ES-I3 (cell line): Measurements from ENCODE around the gene CTIF.

ENCODE experiments used
- H3K36me3 ChIP-seq: 2 replicates; pipeline ENCODE4 v1.6.1; 2013; ENCODE audit warnings: mild to moderate bottlenecking, low read length, control low read depth, moderate library complexity; ENCODE audit not compliant: insufficient read depth
- H3K4me1 ChIP-seq: 2 replicates; pipeline ENCODE4 v1.6.1; 2013; ENCODE audit warnings: mild to moderate bottlenecking, control low read depth, low read length; ENCODE audit not compliant: insufficient read depth
- H3K9ac ChIP-seq: 2 replicates; pipeline ENCODE4 v1.6.1; 2013; ENCODE audit warnings: low read depth, mild to moderate bottlenecking, low read length, moderate library complexity
- H3K9me3 ChIP-seq: 2 replicates; pipeline ENCODE4 v1.6.1; 2013; ENCODE audit warnings: mild to moderate bottlenecking, low read length, moderate library complexity; ENCODE audit not compliant: control insufficient read depth, insufficient read depth

The CTIF gene

GRCh38 chr18:48525671-48526070 is 13.2 kb upstream of the CTIF start:
- Histone ChIP-seq H3K4me1 (peaks cover 3% of the 10 kb centered on the region; the same call in 1 of the 2 replicates), H3K36me3 (no peaks in the 10 kb centered on the region), H3K9ac (no peak overlapping the region), H3K9me3 (no peaks in the 10 kb centered on the region)

GRCh38 chr18:48527461-48527860 is 11.4 kb upstream of the CTIF start:
- Histone ChIP-seq H3K9me3 (no peaks in the 10 kb centered on the region), H3K4me1 (peaks cover 3% of the 10 kb centered on the region), H3K36me3 (no peaks in the 10 kb centered on the region), H3K9ac (no peak overlapping the region)

- Histone ChIP-seq H3K9me3 (no peaks in the 10 kb centered on the region), H3K9ac (no peak overlapping the region), H3K4me1 (peaks cover 3% of the 10 kb centered on the region), H3K36me3 (no peaks in the 10 kb centered on the region)
Observed at GRCh38 chr18:48528861-48529260, 10.0 kb upstream of the CTIF start.

GRCh38 chr18:48529796-48530195 is 9.0 kb upstream of the CTIF start:
- Histone ChIP-seq H3K9me3 (no peaks in the 10 kb centered on the region), H3K36me3 (no peaks in the 10 kb centered on the region), H3K4me1 (peaks cover 3% of the 10 kb centered on the region), H3K9ac (no peak overlapping the region)

DNA sequence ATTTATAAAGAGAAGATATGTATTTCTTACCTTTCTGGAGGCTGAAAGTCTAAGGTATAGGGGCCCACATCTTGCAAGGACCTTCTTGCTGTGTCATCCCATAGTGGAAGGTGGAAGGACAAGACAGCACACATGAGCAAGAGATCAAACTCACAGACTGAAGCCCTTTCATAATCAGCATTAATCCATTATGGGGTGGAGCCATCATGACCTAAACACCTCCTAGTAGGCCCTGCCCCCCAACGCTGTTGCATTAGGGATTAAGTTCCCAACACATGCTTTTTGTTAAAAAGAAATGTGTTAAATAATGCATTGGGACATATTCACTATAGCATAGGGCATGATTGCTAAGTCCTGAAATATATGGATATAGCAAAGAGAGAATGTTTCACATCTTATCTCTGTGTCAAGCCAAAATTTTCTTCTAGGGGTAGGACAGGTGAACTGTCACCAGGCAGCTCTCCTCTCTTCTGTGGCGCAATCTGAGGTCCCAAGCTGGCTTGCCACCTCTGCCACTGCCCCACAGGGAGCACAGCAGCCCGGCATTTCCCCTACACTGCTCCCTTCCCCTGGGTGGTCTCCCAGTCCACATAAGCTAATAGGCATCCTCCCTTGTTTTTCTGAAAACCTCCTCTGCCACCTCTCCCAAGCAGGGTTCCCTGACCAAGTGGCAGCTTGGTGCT is 8.3 kb upstream of the CTIF start:
- Histone ChIP-seq H3K9me3 (no peaks in the 10 kb centered on the region), H3K9ac (no peak overlapping the region), H3K36me3 (no peaks in the 10 kb centered on the region), H3K4me1 (peaks cover 3% of the 10 kb centered on the region)

- Histone ChIP-seq H3K36me3 (no peaks in the 10 kb centered on the region), H3K4me1 (peaks cover 3% of the 10 kb centered on the region), H3K9me3 (no peaks in the 10 kb centered on the region), H3K9ac (no peak overlapping the region)
Observed at GRCh38 chr18:48531082-48531403, 7.8 kb upstream of the CTIF start.

- Histone ChIP-seq H3K9ac (no peak overlapping the region), H3K9me3 (no peaks in the 10 kb centered on the region), H3K36me3 (no peaks in the 10 kb centered on the region), H3K4me1 (peaks cover 3% of the 10 kb centered on the region)
Observed at GRCh38 chr18:48531908-48532307, 6.9 kb upstream of the CTIF start.

GRCh38 chr18:48533340-48534070 is 5.3 kb upstream of the CTIF start:
- Histone ChIP-seq H3K4me1 (peaks cover 6% of the 10 kb centered on the region), H3K36me3 (no peaks in the 10 kb centered on the region), H3K9me3 (no peaks in the 10 kb centered on the region), H3K9ac (no peak overlapping the region)

DNA sequence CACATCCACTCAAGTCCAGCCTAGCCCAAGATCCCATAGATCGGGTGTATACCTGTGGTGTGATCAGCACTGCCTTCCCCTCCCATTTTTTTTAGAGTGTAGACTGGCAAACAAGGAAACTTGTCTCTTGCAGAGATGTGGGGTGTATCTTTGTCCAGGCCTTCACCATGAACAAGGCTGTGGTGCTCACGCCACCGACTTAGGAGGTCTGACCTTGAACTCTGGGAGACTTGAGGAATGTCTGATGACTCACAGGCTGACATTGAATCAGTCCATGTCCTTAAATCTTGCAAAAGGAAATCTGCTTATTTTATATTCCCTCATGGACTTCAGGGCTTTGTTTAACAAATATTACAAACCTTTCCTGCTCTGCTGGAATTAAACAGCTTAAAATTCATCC is 4.5 kb upstream of the CTIF start:
- Histone ChIP-seq H3K36me3 (no peaks in the 10 kb centered on the region), H3K9me3 (no peaks in the 10 kb centered on the region), H3K4me1 (peaks cover 6% of the 10 kb centered on the region), H3K9ac (no peak overlapping the region)

DNA sequence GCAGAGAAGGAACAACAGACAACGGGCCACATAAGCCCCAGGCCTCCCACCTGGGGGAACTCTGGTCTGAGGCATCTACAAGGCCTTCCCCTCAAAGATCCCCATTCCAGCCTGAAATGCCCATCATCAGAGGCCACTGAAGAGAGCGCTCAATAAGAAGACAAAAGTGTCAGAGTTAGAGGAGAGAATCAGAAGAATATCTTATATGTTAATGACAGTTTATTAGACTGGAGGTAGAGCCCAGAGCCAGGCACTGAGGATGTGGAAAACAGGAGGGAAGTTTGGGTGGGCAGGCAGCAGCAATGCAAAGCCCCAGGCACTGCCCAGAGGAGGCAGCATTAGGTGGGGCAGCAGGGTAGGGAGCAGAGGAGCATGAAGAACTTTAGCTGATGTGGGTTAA is 2.9 kb upstream of the CTIF start:
- no peaks in the 10 kb centered on the region for H3K36me3 ChIP-seq
- H3K4me1 ChIP-seq: peaks cover 3% of the 10 kb centered on the region; the same call in 1 of the 2 replicates
- H3K9ac ChIP-seq: no peak overlapping the region
- H3K9me3 ChIP-seq: no peaks in the 10 kb centered on the region

- Histone ChIP-seq H3K36me3 (no peaks in the 10 kb centered on the region), H3K9me3 (no peaks in the 10 kb centered on the region), H3K9ac (no peak overlapping the region), H3K4me1 (peaks cover 5% of the 10 kb centered on the region; the same call in 1 of the 2 replicates)
Observed at GRCh38 chr18:48536516-48536915, 2.3 kb upstream of the CTIF start.

GRCh38 chr18:48539406-48540250 is 797 bp downstream of the CTIF start:
- H3K9ac ChIP-seq: peak overlapping the region; percentile 85
- H3K36me3 ChIP-seq: no peaks in the 10 kb centered on the region
- H3K4me1 ChIP-seq: peaks cover 32% of the 10 kb centered on the region
- H3K9me3 ChIP-seq: no peaks in the 10 kb centered on the region

DNA sequence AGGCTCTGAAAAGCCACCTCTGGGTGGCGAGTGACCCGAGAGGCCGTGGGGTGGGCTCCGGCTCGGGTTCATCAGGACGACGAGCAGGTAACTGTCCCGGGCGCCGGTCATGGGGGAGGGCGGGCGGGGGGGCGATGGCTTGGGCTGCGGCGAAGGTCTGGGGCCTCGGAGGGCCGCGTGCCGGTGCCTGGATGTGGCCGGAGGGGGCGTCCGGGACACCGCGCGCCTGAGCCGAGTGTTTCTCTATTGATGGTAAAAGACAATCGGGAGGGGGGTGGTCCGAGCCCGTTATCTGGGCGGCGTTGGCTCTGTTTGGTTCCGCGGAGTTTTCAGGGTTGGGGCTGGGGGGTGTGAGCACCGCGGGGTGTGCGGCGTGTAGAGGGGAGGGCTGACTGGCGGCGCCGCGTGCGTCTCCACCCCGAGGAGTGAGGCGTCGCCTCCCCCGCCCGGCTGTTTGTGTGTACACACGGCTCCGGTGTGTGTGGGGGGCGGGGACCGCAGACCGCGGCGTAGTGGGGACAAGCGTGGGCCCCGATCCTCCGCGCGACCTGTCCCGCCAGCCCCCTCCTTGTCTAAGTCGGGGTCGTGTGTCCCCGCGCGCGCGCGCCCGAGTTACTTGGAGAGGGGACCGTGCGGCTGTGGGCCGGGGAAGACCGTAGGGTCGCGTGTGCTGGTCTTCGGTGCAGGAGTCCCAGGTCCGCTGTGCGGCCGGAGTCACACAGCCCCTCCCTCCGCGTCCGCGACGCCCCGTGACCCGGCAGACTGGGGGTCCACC is 1.6 kb downstream of the CTIF start:
- Histone ChIP-seq H3K9ac (peak overlapping the region; percentile 85), H3K9me3 (no peaks in the 10 kb centered on the region), H3K36me3 (no peaks in the 10 kb centered on the region), H3K4me1 (peaks cover 40% of the 10 kb centered on the region)
